Measurements from ENCODE around the gene SLC25A36. TPM values are rescaled to one million over a fixed set of nuclear protein-coding genes. Genes with fewer than 3 reads are reported as not detected.

The SLC25A36 gene
- polyA plus RNA-seq (2012; ENCODE audit: insufficient read length, low read depth): 28.0 TPM

GRCh38 chr3:140941434-140942220, at the start of gene SLC25A36:
Gene SLC25A36 (plus strand): TSS chr3:140941836. CDS start chr3:140942055, 219 bp downstream.
- TF ChIP-seq REST (IDR thresholded peaks at IDR 0.05; ENCODE audit: insufficient read depth in 1 of 2, low read depth in 2 of 2, low read length in 2 of 2): no peak
- TF ChIP-seq FOXP2 (optimal IDR thresholded peaks at IDR 0.05; ENCODE audit: borderline replicate concordance, extremely low read depth, extremely low read length, insufficient read depth): peak; percentile 45
- 0 out of 2 replicates have a peak, but pooled peaks have one; percentile 14 for TF ChIP-seq SIN3A (IDR thresholded peaks at IDR 0.05; ENCODE audit: borderline replicate concordance, insufficient read depth, low read length)
- TF ChIP-seq TAF1 (IDR thresholded peaks at IDR 0.05; ENCODE audit: borderline replicate concordance, insufficient read depth, low read length): peak; percentile 66; the same call in 1 of the 2 replicates
- peak; percentile 77; the same call in 1 of the 2 replicates for TF ChIP-seq POLR2AphosphoS5 (IDR thresholded peaks at IDR 0.05; ENCODE audit: low read depth, low read length)

GRCh38 chr3:140896997-140897396, 44.6 kb upstream of the SLC25A36 start:
- TF ChIP-seq FOXP2 (optimal IDR thresholded peaks at IDR 0.05; ENCODE audit: borderline replicate concordance, extremely low read depth, extremely low read length, insufficient read depth) (no peak), TAF1 (IDR thresholded peaks at IDR 0.05; ENCODE audit: borderline replicate concordance, insufficient read depth, low read length) (no peak), POLR2AphosphoS5 (IDR thresholded peaks at IDR 0.05; ENCODE audit: low read depth, low read length) (no peak), SIN3A (IDR thresholded peaks at IDR 0.05; ENCODE audit: borderline replicate concordance, insufficient read depth, low read length) (no peak), REST (IDR thresholded peaks at IDR 0.05; ENCODE audit: insufficient read depth in 1 of 2, low read depth in 2 of 2, low read length in 2 of 2) (no peak)

- TF ChIP-seq FOXP2 (optimal IDR thresholded peaks at IDR 0.05; ENCODE audit: borderline replicate concordance, extremely low read depth, extremely low read length, insufficient read depth) (no peak), POLR2AphosphoS5 (IDR thresholded peaks at IDR 0.05; ENCODE audit: low read depth, low read length) (no peak), TAF1 (IDR thresholded peaks at IDR 0.05; ENCODE audit: borderline replicate concordance, insufficient read depth, low read length) (no peak), SIN3A (IDR thresholded peaks at IDR 0.05; ENCODE audit: borderline replicate concordance, insufficient read depth, low read length) (no peak), REST (IDR thresholded peaks at IDR 0.05; ENCODE audit: insufficient read depth in 1 of 2, low read depth in 2 of 2, low read length in 2 of 2) (no peak)
Observed at GRCh38 chr3:140898340-140899180, 43.1 kb upstream of the SLC25A36 start.

GRCh38 chr3:140899363-140899762, 42.3 kb upstream of the SLC25A36 start:
- TF ChIP-seq FOXP2 (optimal IDR thresholded peaks at IDR 0.05; ENCODE audit: borderline replicate concordance, extremely low read depth, extremely low read length, insufficient read depth) (no peak), SIN3A (IDR thresholded peaks at IDR 0.05; ENCODE audit: borderline replicate concordance, insufficient read depth, low read length) (no peak)

GRCh38 chr3:140902791-140903190, 38.8 kb upstream of the SLC25A36 start:
- no peak for TF ChIP-seq SIN3A (IDR thresholded peaks at IDR 0.05; ENCODE audit: borderline replicate concordance, insufficient read depth, low read length)
- TF ChIP-seq TAF1 (IDR thresholded peaks at IDR 0.05; ENCODE audit: borderline replicate concordance, insufficient read depth, low read length): no peak
- TF ChIP-seq FOXP2 (optimal IDR thresholded peaks at IDR 0.05; ENCODE audit: borderline replicate concordance, extremely low read depth, extremely low read length, insufficient read depth): no peak
- TF ChIP-seq POLR2AphosphoS5 (IDR thresholded peaks at IDR 0.05; ENCODE audit: low read depth, low read length): no peak
- TF ChIP-seq REST (IDR thresholded peaks at IDR 0.05; ENCODE audit: insufficient read depth in 1 of 2, low read depth in 2 of 2, low read length in 2 of 2): no peak

All from PFSK-1 (cell line).